PFSK-1 (cell line): ENCODE measurements around the gene MLXIPL.

Source experiments
- FOXP2 ChIP-seq: optimal IDR thresholded peaks from 2 replicates; pipeline ENCODE3; 2011; ENCODE audit warnings: borderline replicate concordance, control low read depth, inconsistent platforms; ENCODE audit not compliant: insufficient read depth; ENCODE audit errors: extremely low read length, extremely low read depth
- POLR2AphosphoS5 ChIP-seq: IDR thresholded peaks from 2 replicates; pipeline ENCODE4 v1.6.1; 2012; ENCODE audit warnings: low read depth, mild to moderate bottlenecking, control low read depth, low read length, moderate library complexity
- REST ChIP-seq, 2 experiments: IDR thresholded peaks; 2 replicates each; pipeline versions ENCODE4 v1.6.1 to v1.8.0; 2011 to 2012; ENCODE audit warnings: low read depth in 2 of 2, low read length in 2 of 2, control low read depth in 1 of 2, inconsistent platforms in 1 of 2, mild to moderate bottlenecking in 1 of 2, moderate library complexity in 1 of 2; ENCODE audit not compliant: insufficient read depth in 1 of 2
- SIN3A ChIP-seq: IDR thresholded peaks from 2 replicates; pipeline ENCODE4 v1.6.1; 2012; ENCODE audit warnings: mild to moderate bottlenecking, low read length, moderate library complexity, borderline replicate concordance; ENCODE audit not compliant: insufficient read depth
- TAF1 ChIP-seq: IDR thresholded peaks from 2 replicates; pipeline ENCODE4 v1.6.1; 2012; ENCODE audit warnings: low read length, control low read depth, borderline replicate concordance; ENCODE audit not compliant: insufficient read depth

GRCh38 chr7:73663033-73663432 is 38.7 kb upstream of the MLXIPL start:
- TF ChIP-seq REST (IDR thresholded peaks at IDR 0.05; ENCODE audit: insufficient read depth in 1 of 2, low read depth in 2 of 2, low read length in 2 of 2): no peak
- no peak for TF ChIP-seq POLR2AphosphoS5
- no peak for TF ChIP-seq TAF1
- TF ChIP-seq SIN3A: no peak
- no peak for TF ChIP-seq FOXP2
